Endothelial cell of umbilical vein (primary cell): ENCODE data around the gene VIPR1. TPM values are rescaled to one million over a fixed set of nuclear protein-coding genes. Genes with fewer than 3 reads are reported as not detected.

ENCODE experiments used
- BruUV-seq: library from RNA; stranded (reverse); fragments of 400-500 nt; replicated peaks from 2 replicates; lab custom pipeline; 2021; lab: Mats Ljungman, UMichigan
- CTCF ChIA-PET: fragments of 300-600, 350-600 bp; sonication (Branson Sonifier 250); formaldehyde crosslinking; loops from one replicate; lab custom pipeline; 2021; ENCODE audit warnings: antibody characterized with exemption, inconsistent platforms; lab: Charles Lee
- POLR2A ChIA-PET: fragments of 300-600, 350-600 bp; sonication (Branson Sonifier 250); formaldehyde crosslinking; loops from one replicate; lab custom pipeline; 2021; ENCODE audit warnings: antibody characterized with exemption, inconsistent platforms; lab: Charles Lee
- DNase-seq: peaks from one replicate; pipeline ENCODE4 v3.0.0-alpha.2; 2011; ENCODE audit warnings: low read depth, low spot score
- FAIRE-seq: peaks from 2 replicates; lab custom pipeline; 2011; peaks lifted over from hg19 to GRCh38; lab: Jason Lieb, UNC
- H2AFZ ChIP-seq: 2 replicates; pipeline ENCODE4 v1.6.0; 2012; ENCODE audit warnings: low read depth, low read length, control low read depth, inconsistent platforms
- H3K27ac ChIP-seq: 2 replicates; pipeline ENCODE4 v1.5.1; 2011; ENCODE audit warnings: low read depth, mild to moderate bottlenecking, control low read depth, low read length, moderate library complexity; ENCODE audit not compliant: insufficient read depth
- H3K27me3 ChIP-seq, 2 experiments: 2 replicates each; pipeline versions ENCODE4 v1.6.0 to v1.6.1; 2011; ENCODE audit warnings: low read length in 2 of 2, mixed read lengths in 1 of 2; ENCODE audit not compliant: control insufficient read depth in 2 of 2, insufficient read depth in 2 of 2
- H3K36me3 ChIP-seq, 2 experiments: 2 replicates in 1 of 2; 3 replicates in 1 of 2; pipeline ENCODE4 v1.5.1; 2011; ENCODE audit warnings: low read length in 2 of 2, mild to moderate bottlenecking in 1 of 2, moderate library complexity in 1 of 2; ENCODE audit not compliant: control insufficient read depth in 2 of 2, insufficient read depth in 2 of 2; ENCODE audit errors: extremely low read depth in 1 of 2
- H3K4me1 ChIP-seq: 3 replicates; pipeline ENCODE4 v1.5.1; 2011; ENCODE audit warnings: mild to moderate bottlenecking, low read length; ENCODE audit not compliant: control insufficient read depth, insufficient read depth; ENCODE audit errors: extremely low read depth
- H3K4me2 ChIP-seq: 2 replicates; pipeline ENCODE4 v1.6.1; 2011; ENCODE audit warnings: low read length, control low read depth, mixed read lengths; ENCODE audit not compliant: insufficient read depth
- H3K4me3 ChIP-seq, 3 experiments: fragments of 200-600 bp in 1 of 3; sonication (generic), shearing (Covaris generic) in 1 of 3; replicated peaks in 1 of 3; 2 replicates each; pipeline ENCODE4 v1.5.1; 2011 to 2016; ENCODE audit warnings: control low read depth in 3 of 3, low read length in 3 of 3, mild to moderate bottlenecking in 2 of 3, inconsistent platforms in 1 of 3, low read depth in 1 of 3, moderate library complexity in 1 of 3; ENCODE audit not compliant: insufficient read depth in 1 of 3
- H3K79me2 ChIP-seq: 2 replicates; pipeline ENCODE4 v1.6.0; 2012; ENCODE audit warnings: low read length, inconsistent platforms; ENCODE audit not compliant: control insufficient read depth, insufficient read depth
- H3K9ac ChIP-seq: replicated peaks from 2 replicates; pipeline ENCODE3; 2011; ENCODE audit warnings: low read length, control low read depth; ENCODE audit not compliant: insufficient read depth; ENCODE audit errors: extremely low read depth
- H3K9me1 ChIP-seq: replicated peaks from 3 replicates; pipeline ENCODE4 v1.6.0; 2011; ENCODE audit warnings: mild to moderate bottlenecking, low read length; ENCODE audit not compliant: control insufficient read depth, insufficient read depth; ENCODE audit errors: extremely low read depth
- H3K9me3 ChIP-seq: replicated peaks from 2 replicates; pipeline ENCODE4 v1.5.1; 2012; ENCODE audit warnings: low read length, inconsistent platforms; ENCODE audit not compliant: control insufficient read depth, insufficient read depth
- H4K20me1 ChIP-seq: replicated peaks from 2 replicates; pipeline ENCODE3; 2011; ENCODE audit warnings: mild to moderate bottlenecking, low read length; ENCODE audit not compliant: control insufficient read depth, insufficient read depth; ENCODE audit errors: extremely low read depth
- EZH2 ChIP-seq: IDR thresholded peaks from 2 replicates; pipeline ENCODE4 v1.6.1; 2012; ENCODE audit warnings: borderline replicate concordance, low read depth, mild to moderate bottlenecking, moderate library complexity, low read length, inconsistent platforms; ENCODE audit not compliant: severe bottlenecking
- FOS ChIP-seq: IDR thresholded peaks from 2 replicates; pipeline ENCODE4 v1.6.1; 2011; ENCODE audit warnings: mild to moderate bottlenecking, low read length, moderate library complexity, borderline replicate concordance; ENCODE audit not compliant: insufficient read depth
- GATA2 ChIP-seq: IDR thresholded peaks from 2 replicates; pipeline ENCODE4 v1.7.0; 2011; ENCODE audit warnings: low read depth, mild to moderate bottlenecking, moderate library complexity, mixed read lengths, low read length; ENCODE audit not compliant: insufficient read length, insufficient read depth
- JUN ChIP-seq: IDR thresholded peaks from 2 replicates; pipeline ENCODE4 v1.6.1; 2011; ENCODE audit warnings: borderline replicate concordance, low read depth; ENCODE audit not compliant: insufficient read length, insufficient read depth
- MYC ChIP-seq: IDR thresholded peaks from one replicate; pipeline ENCODE4 v1.6.1; 2011; ENCODE audit warnings: mild to moderate bottlenecking, low read depth, low read length
- POLR2A ChIP-seq: IDR thresholded peaks from 2 replicates; pipeline ENCODE4 v1.6.1; 2012; ENCODE audit warnings: low read depth, mild to moderate bottlenecking, control low read depth, low read length
- POLR2AphosphoS5 ChIP-seq: IDR thresholded peaks from 2 replicates; pipeline ENCODE4 v1.6.1; 2012; ENCODE audit warnings: low read depth, mild to moderate bottlenecking, control low read depth, low read length, moderate library complexity; ENCODE audit not compliant: insufficient read depth
- dilution Hi-C: fragments of 300-500 bp; cut with MboI; formaldehyde crosslinking; loops from one replicate; pipeline ENCODE4 v1.15.0; 2019; ENCODE audit warnings: low sequenced_read_pairs; ENCODE audit not compliant: extremely low pct_ligation_motif_present
- intact Hi-C: fragments of 100-400 bp; cut with micrococcal nuclease; formaldehyde crosslinking; loops from one replicate; pipeline ENCODE4 v1.10.0; 2022
- polyA plus RNA-seq, 4 experiments: library from polyadenylated mRNA; depleted of rRNA in 3 of 4; stranded (reverse) in 3 of 4; unstranded in 1 of 4; fragments of >200 nt; gene quantifications; 2 replicates each; pipeline versions ENCODE4 v1.2.1 to v1.2.3, GENCODE V29; 2011 to 2012; ENCODE audit warnings: missing spikeins in 1 of 4
- total RNA-seq: library from RNA; stranded (reverse); gene quantifications from 2 replicates; pipeline ENCODE4 v1.2.3, GENCODE V29; 2021
- TF ChIP-seq, protein P1 (sequence below): IDR thresholded peaks from 2 replicates; pipeline ENCODE4 v1.6.1; 2011; ENCODE audit not compliant: insufficient read depth, insufficient read length
- TF ChIP-seq, protein P2 (sequence below), 2 donors: IDR thresholded peaks; 1 replicate in 1 of 2; 2 replicates in 1 of 2; pipeline ENCODE4 v1.5.1; 2011; ENCODE audit warnings: low read length in 2 of 2, mild to moderate bottlenecking in 2 of 2, moderate library complexity in 2 of 2, control low read depth in 1 of 2, inconsistent platforms in 1 of 2, low read depth in 1 of 2; ENCODE audit not compliant: insufficient read depth in 1 of 2; ENCODE audit errors: extremely low read depth in 1 of 2

The VIPR1 gene
- total and polyA plus RNA-seq, 2 donors (not counting 3 experiments of a cell fraction or from before 2014, with no cell fraction given): 3.8 to 4.7 TPM

DNA sequence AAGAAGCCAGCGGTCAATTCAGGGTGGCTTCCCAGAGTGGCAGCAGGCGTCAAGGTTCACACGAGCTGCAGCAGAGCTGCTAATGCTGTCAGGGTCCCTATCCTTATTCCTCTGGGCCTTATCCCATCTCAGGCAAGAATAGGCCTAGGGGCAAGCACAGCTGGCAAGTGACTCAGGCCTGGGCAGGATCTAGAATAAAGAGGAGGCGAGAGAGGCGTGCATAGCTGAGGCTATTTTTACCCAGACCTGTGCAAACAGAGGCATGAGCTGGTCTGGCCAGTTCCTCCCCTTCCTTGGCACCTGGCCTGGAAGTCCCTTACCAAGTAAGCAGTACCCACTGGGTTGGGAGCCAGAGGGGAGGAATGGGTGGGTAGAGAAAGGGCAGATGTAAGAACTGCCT, 12.2 kb upstream of the VIPR1 start:
- intact Hi-C loops: loop anchor here (1.0 kb wide), 1 partner anchor 17 kb away; no protein-coding TSS in a partner anchor
- no TSS peak for BruUV-seq
- peak; percentile 83 for DNase-seq

DNA sequence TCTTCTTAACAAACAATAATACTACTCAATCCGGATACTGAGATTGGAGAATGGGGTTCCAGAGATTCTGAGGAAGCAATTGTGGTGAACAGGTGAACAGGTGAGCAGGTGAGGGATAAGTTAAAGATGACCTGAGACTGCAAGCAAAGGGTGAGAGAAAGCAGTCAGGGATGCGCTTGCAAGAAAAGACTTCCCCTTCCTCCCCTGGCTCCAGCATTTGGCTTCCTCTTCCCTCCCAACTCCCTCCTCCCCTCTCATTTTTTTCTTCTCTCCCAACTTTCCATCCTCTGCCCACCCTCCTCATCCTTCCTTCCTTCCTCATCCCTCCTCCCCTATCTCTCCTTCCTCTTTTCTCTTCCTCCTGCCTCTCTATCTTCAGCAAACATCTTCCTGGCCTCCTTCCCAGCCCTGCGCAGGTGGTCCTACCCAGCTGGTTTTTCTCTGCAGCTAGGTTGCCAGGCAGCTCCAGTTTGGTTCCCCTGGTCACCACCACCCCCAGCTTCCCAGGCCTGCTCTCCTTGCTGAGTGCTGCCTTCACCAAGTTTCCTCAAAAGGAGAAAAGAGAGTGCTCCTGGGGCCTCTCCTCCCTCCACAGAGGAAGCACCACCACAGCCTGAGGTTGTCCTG, 10.4 kb upstream of the VIPR1 start:
- Histone ChIP-seq H3K4me3 (no peak overlapping the region), H3K4me2 (no peak overlapping the region), H3K27ac (no peak overlapping the region), H3K9me3 (no peaks in the 10 kb centered on the region), H3K9ac (no peak overlapping the region), H3K27me3 (no peaks in the 10 kb centered on the region), H3K36me3 (no peaks in the 10 kb centered on the region), H2AFZ (peak overlapping the region; percentile 18), H3K4me1 (peaks cover 15% of the 10 kb centered on the region), H4K20me1 (no peaks in the 10 kb centered on the region), H3K9me1 (no peaks in the 10 kb centered on the region), H3K79me2 (no peaks in the 10 kb centered on the region)
- intact Hi-C loops: no loop called here
- BruUV-seq: no TSS peak
- FAIRE-seq (no peak), DNase-seq (no peak)
- TF ChIP-seq JUN (no peak), FOS (no peak), POLR2A (no peak), EZH2 (no peak), POLR2AphosphoS5 (no peak), GATA2 (no peak), MYC (no peak)
- TF ChIP-seq, protein P1, sequence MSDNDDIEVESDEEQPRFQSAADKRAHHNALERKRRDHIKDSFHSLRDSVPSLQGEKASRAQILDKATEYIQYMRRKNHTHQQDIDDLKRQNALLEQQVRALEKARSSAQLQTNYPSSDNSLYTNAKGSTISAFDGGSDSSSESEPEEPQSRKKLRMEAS: no peak
- TF ChIP-seq, protein P2, sequence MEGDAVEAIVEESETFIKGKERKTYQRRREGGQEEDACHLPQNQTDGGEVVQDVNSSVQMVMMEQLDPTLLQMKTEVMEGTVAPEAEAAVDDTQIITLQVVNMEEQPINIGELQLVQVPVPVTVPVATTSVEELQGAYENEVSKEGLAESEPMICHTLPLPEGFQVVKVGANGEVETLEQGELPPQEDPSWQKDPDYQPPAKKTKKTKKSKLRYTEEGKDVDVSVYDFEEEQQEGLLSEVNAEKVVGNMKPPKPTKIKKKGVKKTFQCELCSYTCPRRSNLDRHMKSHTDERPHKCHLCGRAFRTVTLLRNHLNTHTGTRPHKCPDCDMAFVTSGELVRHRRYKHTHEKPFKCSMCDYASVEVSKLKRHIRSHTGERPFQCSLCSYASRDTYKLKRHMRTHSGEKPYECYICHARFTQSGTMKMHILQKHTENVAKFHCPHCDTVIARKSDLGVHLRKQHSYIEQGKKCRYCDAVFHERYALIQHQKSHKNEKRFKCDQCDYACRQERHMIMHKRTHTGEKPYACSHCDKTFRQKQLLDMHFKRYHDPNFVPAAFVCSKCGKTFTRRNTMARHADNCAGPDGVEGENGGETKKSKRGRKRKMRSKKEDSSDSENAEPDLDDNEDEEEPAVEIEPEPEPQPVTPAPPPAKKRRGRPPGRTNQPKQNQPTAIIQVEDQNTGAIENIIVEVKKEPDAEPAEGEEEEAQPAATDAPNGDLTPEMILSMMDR (IDR thresholded peaks at IDR 0.05; ENCODE audit: extremely low read depth in 1 of 2, insufficient read depth in 1 of 2, low read depth in 1 of 2, low read length in 2 of 2): no peak
- ChIA-PET CTCF (interaction anchor here (1.4 kb wide), 1 partner anchor 10 kb away, joined by 4 read pairs; the partner anchor contains the start of gene VIPR1), POLR2A (no interaction called here)
- dilution Hi-C loops: no loop called here

More for the DNA sequence above, 12.2 kb upstream of the VIPR1 start:
- Histone ChIP-seq H3K9ac (peak overlapping the region; percentile 8), H3K36me3 (no peaks in the 10 kb centered on the region), H3K79me2 (no peaks in the 10 kb centered on the region), H3K27ac (peak overlapping the region; percentile 58), H3K4me2 (peak overlapping the region; percentile 16), H2AFZ (peak overlapping the region; percentile 15), H3K4me1 (peaks cover 15% of the 10 kb centered on the region), H3K9me1 (no peaks in the 10 kb centered on the region), H3K27me3 (peaks cover 0 to 2% of the 10 kb centered on the region in 2 experiments), H3K9me3 (no peaks in the 10 kb centered on the region), H4K20me1 (no peaks in the 10 kb centered on the region), H3K4me3 (no peak overlapping the region)
- POLR2A ChIA-PET: interaction anchor here (0.9 to 1.5 kb wide), 3 partner anchors 11 to 371 kb away, joined by 3 to 5 read pairs (median 3); no protein-coding TSS in a partner anchor
- dilution Hi-C loops: no loop called here
- peak; percentile 92 for FAIRE-seq
- TF ChIP-seq MYC: no peak
- TF ChIP-seq, protein P1: peak; percentile 27
- peak; percentile 52 for TF ChIP-seq JUN
- CTCF ChIA-PET: interaction anchor here (0.6 to 1.8 kb wide), 7 partner anchors 11 to 243 kb away, joined by 3 to 11 read pairs (median 3); partner anchors contain the start of gene VIPR1
